ENCODE results near the gene RPGR.

The RPGR gene

DNA sequence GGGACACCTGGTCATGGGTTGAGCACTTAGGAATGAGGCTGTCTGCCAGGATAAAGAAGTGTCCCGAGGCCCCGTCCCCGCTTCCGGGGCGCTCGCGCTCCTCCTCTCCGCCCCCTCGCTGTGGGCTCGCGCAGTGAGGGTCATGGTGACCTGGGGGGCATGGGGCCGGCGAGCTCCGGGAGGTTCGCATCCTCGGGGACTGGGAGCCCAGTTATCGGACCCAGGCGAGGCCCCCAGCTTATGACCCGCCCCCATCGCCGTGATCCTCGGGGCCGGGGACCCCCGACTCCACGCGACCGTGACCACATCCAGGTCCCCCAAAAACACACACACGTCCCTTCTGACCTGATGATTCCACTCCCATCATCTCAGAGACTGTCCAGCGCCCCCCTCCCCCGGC, 71.3 kb downstream of the RPGR start:
- DNase-seq = no peak

DNA sequence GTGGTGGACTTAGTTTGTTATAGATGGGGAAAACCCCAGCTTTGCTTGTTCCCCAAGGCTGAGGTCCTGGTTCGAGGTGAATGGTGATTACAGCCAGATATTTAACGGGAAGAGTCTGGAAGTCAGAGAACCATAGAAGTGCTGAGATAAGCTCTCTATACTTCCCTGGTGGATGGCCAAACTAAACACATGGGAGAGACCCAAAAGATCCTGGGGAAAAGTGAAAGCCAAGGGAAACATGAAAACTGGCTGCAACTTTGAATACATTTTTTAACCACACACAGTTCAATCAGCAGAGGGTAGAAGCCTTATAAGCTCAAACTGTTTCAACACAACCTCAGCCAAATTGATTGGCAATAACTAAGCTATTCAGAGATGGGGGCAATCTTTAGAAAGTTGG, 77.3 kb downstream of the RPGR start:
- DNase-seq = no peak

DNA sequence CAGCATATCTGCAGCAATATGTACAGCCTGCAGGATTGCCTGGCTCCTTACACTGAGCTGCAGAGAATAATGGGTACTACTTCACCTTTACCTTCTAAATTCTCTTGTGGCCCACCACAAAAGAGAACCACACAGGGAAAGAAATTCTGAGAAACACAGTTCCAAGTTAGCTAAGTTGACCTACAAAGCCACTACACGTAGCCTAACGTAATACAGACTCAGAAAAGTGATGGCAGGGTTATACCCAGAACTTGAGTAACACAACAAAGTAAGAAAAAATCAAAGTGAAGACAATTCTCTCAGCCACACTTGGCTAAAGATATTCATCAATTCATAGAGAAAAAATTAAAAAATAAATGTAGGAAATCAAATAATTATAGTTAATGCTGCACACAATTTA, 80.3 kb downstream of the RPGR start:
- DNase-seq = no peak

DNA sequence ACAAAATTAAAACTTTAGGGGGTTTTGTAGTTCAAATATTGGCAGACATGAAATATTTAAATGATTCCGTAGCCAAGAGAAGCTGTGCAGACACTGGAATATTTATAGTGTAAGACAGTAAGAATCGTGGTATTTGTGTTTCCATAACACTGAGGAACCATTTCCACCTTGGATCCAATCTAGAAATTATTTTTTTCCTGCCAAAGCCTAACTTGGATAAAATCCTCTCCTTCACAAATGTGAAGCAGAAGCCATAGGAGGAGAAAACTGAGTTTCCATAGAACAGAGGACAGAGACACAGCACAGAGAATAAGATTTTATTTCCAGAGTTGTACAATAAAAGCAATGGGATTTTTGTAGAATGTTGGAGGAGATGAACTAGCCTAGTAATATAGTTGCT, 86.8 kb downstream of the RPGR start:
- no peak for DNase-seq

DNA sequence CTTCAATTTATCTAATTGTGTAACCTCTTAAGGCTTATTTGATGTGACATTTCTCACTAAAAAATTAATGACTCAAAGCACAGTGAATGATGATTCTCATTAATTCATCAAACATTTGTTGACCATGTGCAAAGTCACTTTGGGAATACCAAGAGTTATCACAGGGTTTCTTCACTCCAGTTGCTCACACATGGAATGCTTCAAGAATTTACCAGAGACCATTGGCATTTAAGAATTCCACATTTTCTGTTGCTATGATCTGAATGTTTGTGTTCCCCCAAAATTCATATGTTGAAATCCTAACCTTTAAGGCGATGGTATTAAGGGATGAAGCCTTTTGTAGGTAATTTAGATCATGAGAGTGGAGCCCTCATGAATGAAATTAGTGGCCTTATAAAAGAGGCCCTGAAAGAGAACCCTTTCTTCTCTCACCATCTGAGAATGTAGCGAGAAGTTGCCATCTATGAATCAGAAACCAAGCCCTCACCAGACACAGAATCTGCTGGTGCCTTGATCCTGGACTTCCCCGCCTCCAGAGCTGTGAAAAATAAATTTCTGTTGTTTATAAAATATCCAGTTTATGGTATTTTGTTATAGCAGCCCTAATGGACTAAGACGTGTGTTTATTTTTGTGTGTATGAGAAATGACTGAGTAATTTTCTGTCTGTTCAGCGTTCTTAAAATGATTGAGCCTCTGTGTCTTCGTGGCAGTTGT, 90.3 kb downstream of the RPGR start:
- no peak for DNase-seq

DNA sequence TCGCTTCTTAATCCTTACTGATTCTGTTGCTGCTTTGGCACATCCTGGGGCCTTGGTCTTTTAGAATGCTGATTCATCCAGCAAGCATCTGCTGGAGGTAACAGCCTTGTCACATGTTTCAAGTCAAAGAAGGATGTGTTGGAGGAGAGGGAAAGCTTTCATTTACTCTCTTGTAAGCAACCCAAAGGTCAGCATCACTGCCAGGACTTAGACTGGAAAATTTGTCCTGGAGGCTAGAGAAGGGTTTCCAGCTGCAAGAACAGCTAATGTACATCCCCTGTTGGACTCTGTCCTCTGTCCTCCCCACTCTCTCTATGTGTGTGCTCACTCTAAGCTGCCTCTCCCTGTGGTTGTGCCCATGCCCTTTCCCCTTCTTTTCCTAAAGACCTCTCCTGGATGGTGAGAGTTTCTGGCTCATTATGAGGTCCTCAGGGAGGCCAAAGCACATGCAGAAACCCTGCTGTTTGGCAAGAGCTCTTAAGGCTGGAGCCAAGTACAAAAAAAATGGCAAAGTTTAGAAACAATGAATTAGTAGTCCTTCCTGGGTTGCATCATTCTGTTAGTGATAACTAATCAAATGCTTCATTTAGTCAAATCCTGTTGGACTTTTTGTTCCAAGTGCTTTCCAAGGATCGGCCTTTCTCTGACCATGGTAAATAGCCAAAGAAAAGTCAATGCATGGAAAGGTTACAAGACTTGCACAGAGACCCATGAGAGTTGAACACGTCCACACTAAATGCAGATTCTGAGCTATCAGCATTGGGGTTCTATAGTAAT, 93.2 kb downstream of the RPGR start:
- DNase-seq = no peak

DNA sequence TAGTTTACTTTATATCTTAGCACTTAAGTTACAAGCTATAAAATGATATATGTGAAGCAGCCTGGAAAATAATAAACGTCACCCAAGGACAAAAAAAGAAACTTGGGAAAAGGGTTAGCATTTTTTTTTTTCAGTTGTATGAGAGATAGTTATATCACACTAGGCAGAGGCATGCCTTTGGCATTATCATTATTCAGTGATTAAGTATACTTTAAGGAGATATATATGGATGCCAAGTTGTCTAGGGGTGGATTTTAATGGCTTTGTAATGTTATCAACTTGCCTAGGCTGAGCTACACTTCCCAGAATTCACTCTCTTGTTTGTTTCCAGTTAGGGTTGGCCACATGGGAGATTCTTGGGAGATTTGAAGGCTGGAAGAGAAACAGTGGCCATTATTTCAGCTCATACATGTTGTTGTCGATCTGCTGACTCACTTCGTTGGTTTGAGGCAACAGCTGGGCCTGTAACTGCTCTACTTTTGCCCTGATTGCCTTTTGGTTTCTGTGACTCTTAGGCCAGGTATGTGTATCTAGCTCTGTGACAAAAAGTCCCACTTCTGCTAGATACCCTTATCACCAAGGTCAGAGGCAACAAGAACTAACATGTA, 95.1 kb downstream of the RPGR start:
- DNase-seq = no peak

DNA sequence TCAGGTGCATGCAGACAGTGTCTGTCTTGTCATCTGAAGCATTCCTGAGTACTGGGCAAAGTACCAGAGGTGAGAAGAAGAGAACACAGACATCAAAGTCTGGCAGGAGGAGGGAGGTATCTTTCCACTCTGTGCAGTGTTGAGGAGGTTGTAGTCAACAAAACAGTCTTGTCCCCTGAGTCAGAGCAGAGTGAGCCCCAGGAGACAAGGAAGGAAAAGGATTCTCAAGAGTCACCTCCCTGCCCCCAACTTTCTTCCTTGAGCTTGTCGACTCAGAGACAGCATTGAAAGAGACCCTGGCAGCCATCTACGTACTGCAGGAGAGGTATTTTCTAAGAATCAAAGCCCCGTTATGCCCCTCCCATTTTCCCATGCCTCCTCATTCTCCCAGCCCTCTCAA, 102.2 kb downstream of the RPGR start:
- DNase-seq = no peak

DNA sequence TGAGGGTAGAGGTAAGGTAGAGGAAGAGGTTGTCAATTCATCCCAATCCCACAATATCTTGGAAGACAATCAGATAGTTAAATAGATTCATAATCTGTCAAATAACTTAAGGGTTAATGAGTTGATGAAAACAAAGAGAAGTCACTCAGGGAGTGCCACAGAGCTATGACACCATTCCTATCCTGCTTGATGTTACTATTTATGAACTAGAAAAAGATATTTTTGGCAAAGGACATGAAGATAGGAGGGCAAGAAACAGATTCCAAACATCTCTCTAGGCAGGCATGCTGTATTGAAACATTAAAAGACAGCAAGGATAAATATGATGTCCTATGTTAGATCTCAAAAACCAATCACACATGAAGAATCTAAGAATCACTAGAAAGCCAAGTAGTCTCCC, 103.1 kb downstream of the RPGR start:
- DNase-seq = no peak

DNA sequence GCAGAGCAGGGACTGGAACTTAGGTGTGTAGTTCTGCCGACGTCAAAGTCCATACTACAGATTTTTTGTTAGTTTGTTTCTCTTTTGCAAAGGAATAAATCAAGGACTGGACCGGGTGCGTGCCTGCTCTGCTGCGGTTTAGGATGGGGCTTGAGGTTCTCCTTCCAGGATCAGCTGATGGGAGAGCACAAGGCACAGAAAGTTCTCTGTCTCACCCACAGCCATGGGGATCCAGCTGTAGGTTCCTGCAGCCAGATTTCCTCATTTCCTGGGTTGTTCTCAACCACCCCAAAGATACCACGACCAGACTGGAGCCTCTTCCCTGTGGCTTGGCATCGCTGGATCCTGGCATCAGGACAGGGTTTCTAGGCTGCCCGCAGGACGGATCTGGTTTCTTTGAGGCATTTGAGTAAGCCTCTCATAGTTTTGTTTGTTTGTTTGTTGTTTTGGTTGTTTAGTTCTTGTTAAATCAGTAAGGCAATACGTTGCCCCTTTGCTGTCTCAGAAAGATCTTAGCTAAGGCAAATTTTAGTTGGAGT, 105.8 kb downstream of the RPGR start:
- DNase-seq = no peak

DNA sequence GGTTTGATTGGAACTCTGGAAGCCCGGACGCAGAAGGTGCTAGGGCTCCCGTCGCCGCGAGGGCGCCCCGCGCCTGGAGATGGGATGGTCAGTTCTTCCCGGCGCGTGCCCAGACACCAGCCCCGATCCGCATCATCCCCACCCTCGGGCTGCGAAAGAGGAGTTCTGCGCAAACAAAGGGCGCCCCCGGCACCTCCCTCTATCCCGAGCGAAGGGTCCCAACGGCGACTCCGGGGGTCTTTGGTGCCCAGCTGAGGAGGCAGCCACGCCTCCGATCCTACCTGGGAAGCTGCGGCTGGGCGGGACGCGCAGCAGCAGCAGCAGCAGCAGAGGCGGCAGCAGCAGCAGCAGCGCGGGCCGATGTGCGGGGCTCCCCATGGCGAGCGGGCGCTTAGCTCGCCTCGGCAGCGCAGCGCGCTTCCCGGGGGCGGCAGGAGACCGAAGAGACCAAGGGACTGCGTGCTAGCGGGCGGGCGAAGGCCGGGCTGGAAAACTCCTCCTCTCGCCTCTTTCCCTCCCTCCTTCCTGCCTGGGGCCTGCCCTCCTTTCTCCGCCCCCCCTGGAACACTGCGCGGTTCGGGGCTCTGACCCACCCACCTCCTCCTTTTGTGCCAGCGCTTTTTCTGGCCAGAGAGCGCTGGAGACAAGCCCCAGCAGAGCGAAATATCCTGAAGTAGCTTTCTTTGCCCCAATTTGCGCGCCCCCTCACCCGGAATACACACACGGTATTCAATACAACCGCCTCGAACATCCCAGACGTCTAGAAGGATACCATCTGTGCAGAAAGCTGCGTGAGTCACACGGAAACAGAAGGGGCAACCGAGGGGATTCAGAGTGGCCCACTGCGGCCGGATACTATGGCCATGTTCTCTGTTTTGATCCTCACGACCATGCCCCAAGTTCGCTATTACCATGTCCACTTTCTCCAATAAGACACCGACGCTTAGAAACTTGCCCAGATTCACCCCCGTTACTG, 106.6 kb downstream of the RPGR start, which contains the start of gene SRPX:
Gene SRPX, minus strand, starts transcription at position 457 of the 976 bp plus-strand sequence. Its CDS starts 79 bp downstream, at position 378.
- no peak for DNase-seq

DNA sequence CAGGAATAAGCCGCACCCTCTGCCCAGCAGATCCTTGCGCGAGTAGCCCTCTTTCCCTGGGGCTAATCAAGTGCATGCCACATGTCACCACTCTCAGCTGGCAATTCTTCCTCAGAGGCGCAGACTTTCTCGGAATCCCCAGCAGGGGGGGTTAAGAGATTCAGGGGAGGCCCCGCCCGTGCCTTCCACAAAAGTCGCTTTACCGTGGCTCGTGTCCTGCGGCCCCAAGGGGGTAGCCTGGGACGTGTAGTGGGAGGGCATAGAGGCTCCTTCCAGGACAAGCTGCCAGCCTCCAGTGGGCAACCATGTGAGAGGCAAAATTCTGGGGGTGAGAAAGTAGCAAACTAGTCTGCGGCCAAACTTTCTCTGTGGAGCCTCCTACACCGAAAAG, 107.3 kb downstream of the RPGR start:
- no peak for DNase-seq

Data from NCI-H1436 (cell line).